HepG2 (cell line): ENCODE measurements around the gene KLHL33. TPM values are rescaled to one million over a fixed set of nuclear protein-coding genes. Genes with fewer than 3 reads are reported as not detected.

Source experiments
- CBX1 ChIP-seq: IDR thresholded peaks from one replicate; pipeline ENCODE4 v1.6.1; 2016; ENCODE audit warnings: antibody characterized with exemption, low read depth
- ERF ChIP-seq: IDR thresholded peaks from 2 replicates; pipeline ENCODE4 v1.6.1; 2018; ENCODE audit warnings: missing biosample characterization, missing genetic modification reagents
- IRX3 ChIP-seq: sonication (generic); formaldehyde crosslinking; IDR thresholded peaks from 2 replicates; pipeline ENCODE4 v1.8.1; 2023; ENCODE audit warnings: mild to moderate bottlenecking, low read depth, missing genetic modification reagents, borderline replicate concordance
- MLLT10 ChIP-seq: sonication (generic); formaldehyde crosslinking; IDR thresholded peaks from 2 replicates; pipeline ENCODE4 v1.4.0; 2020; ENCODE audit warnings: missing genetic modification reagents
- PHF8 ChIP-seq: sonication (generic); formaldehyde crosslinking; IDR thresholded peaks from 2 replicates; pipeline ENCODE4 v1.5.0; 2020; ENCODE audit warnings: missing genetic modification reagents
- REPIN1 ChIP-seq: sonication (generic); formaldehyde crosslinking; IDR thresholded peaks from 2 replicates; pipeline ENCODE4 v1.8.0; 2022; ENCODE audit warnings: missing genetic modification reagents, low read depth, mild to moderate bottlenecking, borderline replicate concordance
- SMAD9 ChIP-seq: sonication (generic); formaldehyde crosslinking; IDR thresholded peaks from 2 replicates; pipeline ENCODE4 v1.5.1; 2020; ENCODE audit warnings: mild to moderate bottlenecking, missing genetic modification reagents
- SMYD3 ChIP-seq: sonication (generic); formaldehyde crosslinking; IDR thresholded peaks from 2 replicates; pipeline ENCODE4 v1.8.1; 2023; ENCODE audit warnings: mild to moderate bottlenecking, missing genetic modification reagents
- THAP11 ChIP-seq: IDR thresholded peaks from 2 replicates; pipeline ENCODE4 v1.6.1; 2016; ENCODE audit warnings: missing biosample characterization, missing genetic modification reagents
- TP53 ChIP-seq: sonication (generic); formaldehyde crosslinking; conservative IDR thresholded peaks from 2 replicates; pipeline ENCODE4 v1.4.0; 2020; ENCODE audit warnings: missing genetic modification reagents
- ZNF10 ChIP-seq: sonication (generic); formaldehyde crosslinking; IDR thresholded peaks from 2 replicates; pipeline ENCODE4 v1.4.0; 2020; ENCODE audit warnings: mild to moderate bottlenecking, low read depth, missing genetic modification reagents, borderline replicate concordance
- ZNF432 ChIP-seq: sonication (generic); formaldehyde crosslinking; IDR thresholded peaks from 2 replicates; pipeline ENCODE4 v1.5.0; 2020; ENCODE audit warnings: missing genetic modification reagents, mild to moderate bottlenecking, borderline replicate concordance
- ZNF460 ChIP-seq: sonication (generic); formaldehyde crosslinking; IDR thresholded peaks from 2 replicates; pipeline ENCODE4 v1.5.1; 2020; ENCODE audit warnings: missing genetic modification reagents, mild to moderate bottlenecking, borderline replicate concordance
- ZNF556 ChIP-seq: sonication (generic); formaldehyde crosslinking; IDR thresholded peaks from 2 replicates; pipeline ENCODE4 v1.4.0; 2020; ENCODE audit warnings: mild to moderate bottlenecking, missing genetic modification reagents, borderline replicate concordance
- ZNF724P ChIP-seq: sonication (generic); formaldehyde crosslinking; IDR thresholded peaks from 2 replicates; pipeline ENCODE4 v1.8.0; 2022; ENCODE audit warnings: missing genetic modification reagents, borderline replicate concordance
- ZNF776 ChIP-seq: sonication (generic); formaldehyde crosslinking; IDR thresholded peaks from 2 replicates; pipeline ENCODE4 v1.4.0; 2020; ENCODE audit warnings: mild to moderate bottlenecking, missing genetic modification reagents
- polyA plus RNA-seq, 8 experiments: library from polyadenylated mRNA; depleted of rRNA in 3 of 8; stranded (reverse) in 7 of 8; unstranded in 1 of 8; fragments of >200 nt; fragmentation: Illumina TruSeq in 4 of 8; extraction: Trizol in 4 of 8; gene quantifications; 2 replicates each; pipeline versions ENCODE4 v1.2.1 to v1.2.3, GENCODE V29; 2011 to 2016; ENCODE audit warnings: low read depth in 4 of 8, missing spikeins in 1 of 8, mixed read lengths in 1 of 8; ENCODE audit not compliant: insufficient read depth in 1 of 8
- total RNA-seq, 5 experiments: library from RNA; depleted of rRNA; stranded (reverse); fragments of >200 nt; fragmentation: Illumina TruSeq; extraction: Trizol; gene quantifications; 2 replicates each; pipeline ENCODE4 v1.2.3, GENCODE V29; 2016; ENCODE audit warnings: low read depth in 1 of 5
- TF ChIP-seq, protein P1 (sequence below): sonication (generic); formaldehyde crosslinking; IDR thresholded peaks from 2 replicates; pipeline ENCODE4 v1.4.0; 2020; ENCODE audit warnings: mild to moderate bottlenecking, missing genetic modification reagents, borderline replicate concordance
- TF ChIP-seq, protein P2 (sequence below): sonication (generic); formaldehyde crosslinking; IDR thresholded peaks from 2 replicates; pipeline ENCODE4 v1.8.0; 2022; ENCODE audit warnings: mild to moderate bottlenecking, missing genetic modification reagents, borderline replicate concordance
- TF ChIP-seq, protein P3 (sequence below): sonication (generic); formaldehyde crosslinking; IDR thresholded peaks from 2 replicates; pipeline ENCODE4 v1.5.0; 2020; ENCODE audit warnings: mild to moderate bottlenecking, missing genetic modification reagents, borderline replicate concordance
- TF ChIP-seq, protein P4 (sequence below): sonication (generic); formaldehyde crosslinking; conservative IDR thresholded peaks from 2 replicates; pipeline ENCODE4 v1.4.0; 2020; ENCODE audit warnings: missing genetic modification reagents

KLHL33 gene
- total and polyA plus RNA-seq, 2 of the 13 experiments (the other 11 are each of a cell fraction or from before 2014, with no cell fraction given): not detected

DNA sequence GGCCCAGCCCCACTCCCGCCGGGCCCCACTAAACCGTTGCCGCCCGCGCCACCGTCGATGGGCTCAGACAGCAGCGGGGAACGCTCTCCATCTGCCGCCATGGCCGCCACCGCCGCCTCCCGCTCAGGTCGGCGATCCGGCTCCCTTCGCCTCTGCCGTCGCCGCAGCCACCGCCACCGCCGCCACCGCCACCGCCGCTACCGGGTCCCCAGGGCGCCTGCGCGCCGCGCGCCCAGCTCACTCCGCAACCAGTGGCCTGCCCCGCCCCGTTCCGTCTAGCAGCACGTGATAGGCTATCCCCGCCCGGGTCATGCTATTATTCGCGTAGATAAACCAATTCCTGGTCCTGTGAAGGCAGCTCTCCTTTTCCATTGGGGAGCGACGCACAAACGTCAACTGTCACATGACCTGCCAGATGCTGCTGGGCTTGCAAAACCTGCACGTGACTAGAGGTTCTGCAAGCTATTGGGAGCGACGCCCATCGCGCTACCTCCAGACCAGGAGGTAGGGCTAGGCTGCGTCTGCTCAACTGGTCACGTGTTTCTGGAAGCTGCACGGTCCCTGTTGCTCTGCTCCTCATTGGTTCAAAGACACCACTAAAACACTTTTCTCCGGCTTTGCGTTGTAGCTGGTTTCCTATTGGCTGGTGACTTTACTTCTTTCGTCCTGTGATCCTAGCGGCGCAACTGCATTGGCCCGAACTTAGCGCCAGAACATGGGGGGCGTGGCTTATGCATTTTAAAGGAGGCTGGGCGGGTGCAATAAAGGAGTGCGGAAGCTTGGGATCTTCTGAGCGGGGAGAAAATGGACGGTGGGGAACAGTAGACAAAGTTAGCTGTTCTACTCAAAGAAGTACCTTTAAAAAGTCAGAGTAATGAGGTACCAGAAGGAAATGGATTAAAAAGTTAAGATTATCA is 25.5 kb upstream of the KLHL33 start, which contains the start of gene PIP4P1 (continued):
- peak; percentile 72; the same call in 1 of the 2 replicates for TF ChIP-seq REPIN1 (CRISPR knock-in tag)
- TF ChIP-seq, protein P1, sequence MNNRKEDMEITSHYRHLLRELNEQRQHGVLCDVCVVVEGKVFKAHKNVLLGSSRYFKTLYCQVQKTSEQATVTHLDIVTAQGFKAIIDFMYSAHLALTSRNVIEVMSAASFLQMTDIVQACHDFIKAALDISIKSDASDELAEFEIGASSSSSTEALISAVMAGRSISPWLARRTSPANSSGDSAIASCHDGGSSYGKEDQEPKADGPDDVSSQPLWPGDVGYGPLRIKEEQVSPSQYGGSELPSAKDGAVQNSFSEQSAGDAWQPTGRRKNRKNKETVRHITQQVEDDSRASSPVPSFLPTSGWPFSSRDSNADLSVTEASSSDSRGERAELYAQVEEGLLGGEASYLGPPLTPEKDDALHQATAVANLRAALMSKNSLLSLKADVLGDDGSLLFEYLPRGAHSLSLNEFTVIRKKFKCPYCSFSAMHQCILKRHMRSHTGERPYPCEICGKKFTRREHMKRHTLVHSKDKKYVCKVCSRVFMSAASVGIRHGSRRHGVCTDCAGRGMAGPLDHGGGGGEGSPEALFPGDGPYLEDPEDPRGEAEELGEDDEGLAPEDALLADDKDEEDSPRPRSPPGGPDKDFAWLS (CRISPR knock-in tag): no peak
- TF ChIP-seq PHF8 (CRISPR knock-in tag): peak; percentile 81
- TF ChIP-seq SMYD3: no peak; the same call in none of the 2 replicates
- peak; percentile 92 for TF ChIP-seq ZNF556 (CRISPR knock-in tag)
- TF ChIP-seq, protein P2, sequence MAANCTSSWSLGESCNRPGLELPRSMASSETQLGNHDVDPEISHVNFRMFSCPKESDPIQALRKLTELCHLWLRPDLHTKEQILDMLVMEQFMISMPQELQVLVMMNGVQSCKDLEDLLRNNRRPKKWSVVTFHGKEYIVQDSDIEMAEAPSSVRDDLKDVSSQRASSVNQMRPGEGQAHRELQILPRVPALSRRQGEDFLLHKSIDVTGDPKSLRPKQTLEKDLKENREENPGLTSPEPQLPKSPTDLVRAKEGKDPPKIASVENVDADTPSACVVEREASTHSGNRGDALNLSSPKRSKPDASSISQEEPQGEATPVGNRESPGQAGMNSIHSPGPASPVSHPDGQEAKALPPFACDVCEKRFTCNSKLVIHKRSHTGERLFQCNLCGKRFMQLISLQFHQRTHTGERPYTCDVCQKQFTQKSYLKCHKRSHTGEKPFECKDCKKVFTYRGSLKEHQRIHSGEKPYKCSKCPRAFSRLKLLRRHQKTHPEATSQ: peak; percentile 76; the same call in 1 of the 2 replicates
- no peak for TF ChIP-seq MLLT10 (CRISPR knock-in tag)
- TF ChIP-seq ZNF460 (CRISPR knock-in tag): no peak
- TF ChIP-seq ZNF10 (CRISPR knock-in tag): no peak
- peak; percentile 89 for TF ChIP-seq ZNF776
- peak; percentile 93 for TF ChIP-seq THAP11 (CRISPR knock-in tag)
- no peak for TF ChIP-seq ZNF432 (CRISPR knock-in tag)
- TF ChIP-seq TP53 (CRISPR knock-in tag): 0 out of 2 replicates have a peak, but pooled peaks have one; percentile 26
- no peak for TF ChIP-seq CBX1
- TF ChIP-seq SMAD9 (CRISPR knock-in tag): 0 out of 2 replicates have a peak, but pooled peaks have one; percentile 61
- TF ChIP-seq, protein P3, sequence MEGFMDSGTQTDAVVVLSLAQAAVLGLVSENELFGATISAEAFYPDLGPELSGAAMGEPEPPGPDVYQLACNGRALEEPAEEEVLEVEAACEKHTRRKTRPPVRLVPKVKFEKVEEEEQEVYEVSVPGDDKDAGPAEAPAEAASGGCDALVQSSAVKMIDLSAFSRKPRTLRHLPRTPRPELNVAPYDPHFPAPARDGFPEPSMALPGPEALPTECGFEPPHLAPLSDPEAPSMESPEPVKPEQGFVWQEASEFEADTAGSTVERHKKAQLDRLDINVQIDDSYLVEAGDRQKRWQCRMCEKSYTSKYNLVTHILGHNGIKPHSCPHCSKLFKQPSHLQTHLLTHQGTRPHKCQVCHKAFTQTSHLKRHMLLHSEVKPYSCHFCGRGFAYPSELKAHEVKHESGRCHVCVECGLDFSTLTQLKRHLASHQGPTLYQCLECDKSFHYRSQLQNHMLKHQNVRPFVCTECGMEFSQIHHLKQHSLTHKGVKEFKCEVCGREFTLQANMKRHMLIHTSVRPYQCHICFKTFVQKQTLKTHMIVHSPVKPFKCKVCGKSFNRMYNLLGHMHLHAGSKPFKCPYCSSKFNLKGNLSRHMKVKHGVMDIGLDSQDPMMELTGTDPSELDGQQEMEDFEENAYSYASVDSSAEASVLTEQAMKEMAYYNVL (CRISPR knock-in tag): 0 out of 2 replicates have a peak, but pooled peaks have one; percentile 16
- TF ChIP-seq, protein P4, sequence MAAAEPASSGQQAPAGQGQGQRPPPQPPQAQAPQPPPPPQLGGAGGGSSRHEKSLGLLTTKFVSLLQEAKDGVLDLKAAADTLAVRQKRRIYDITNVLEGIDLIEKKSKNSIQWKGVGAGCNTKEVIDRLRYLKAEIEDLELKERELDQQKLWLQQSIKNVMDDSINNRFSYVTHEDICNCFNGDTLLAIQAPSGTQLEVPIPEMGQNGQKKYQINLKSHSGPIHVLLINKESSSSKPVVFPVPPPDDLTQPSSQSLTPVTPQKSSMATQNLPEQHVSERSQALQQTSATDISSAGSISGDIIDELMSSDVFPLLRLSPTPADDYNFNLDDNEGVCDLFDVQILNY (CRISPR knock-in tag): peak; percentile 89
- TF ChIP-seq ZNF724P (CRISPR knock-in tag): peak; percentile 94; the same call in 1 of the 2 replicates
- TF ChIP-seq IRX3: peak; percentile 77; the same call in 1 of the 2 replicates
- TF ChIP-seq ERF (CRISPR knock-in tag): peak; percentile 98
